GM12878 (cell line): ENCODE results near the gene SLITRK1.

Experiments used
- BHLHE40 ChIP-seq, 2 experiments: fragments of 450-650 bp in 1 of 2; IDR thresholded peaks; 2 replicates each; pipeline ENCODE4 v1.6.1; 2011 to 2017; ENCODE audit warnings: low read depth in 2 of 2, borderline replicate concordance in 1 of 2, improper control_type of control experiment in 1 of 2, low read length in 1 of 2, mild to moderate bottlenecking in 1 of 2
- BMI1 ChIP-seq: fragments of 450-650 bp; IDR thresholded peaks from 2 replicates; pipeline ENCODE4 v1.6.1; 2016; ENCODE audit warnings: mild to moderate bottlenecking, moderate library complexity, borderline replicate concordance
- CHD2 ChIP-seq: IDR thresholded peaks from 2 replicates; pipeline ENCODE4 v1.6.1; 2011; ENCODE audit warnings: low read depth, low read length, improper control_type of control experiment, borderline replicate concordance
- CHD4 ChIP-seq: fragments of 200-600 bp; sonication (generic); IDR thresholded peaks from 2 replicates; pipeline ENCODE4 v1.6.1; 2016; ENCODE audit warnings: mild to moderate bottlenecking
- CREB1 ChIP-seq: IDR thresholded peaks from 2 replicates; pipeline ENCODE4 v1.6.1; 2012; ENCODE audit warnings: low read depth, mild to moderate bottlenecking, inconsistent platforms
- CTCF ChIP-seq, 3 experiments: IDR thresholded peaks in 2 of 3; conservative IDR thresholded peaks in 1 of 3; 2 replicates each; pipeline ENCODE4 v1.5.1; 2011; ENCODE audit warnings: low read depth in 3 of 3, low read length in 3 of 3, mild to moderate bottlenecking in 3 of 3, control low read depth in 2 of 3, moderate library complexity in 2 of 3, inconsistent platforms in 1 of 3, mixed read lengths in 1 of 3; ENCODE audit not compliant: control insufficient read depth in 2 of 3, insufficient read depth in 1 of 3; ENCODE audit errors: extremely low read depth in 1 of 3
- SP1 ChIP-seq: IDR thresholded peaks from one replicate; pipeline ENCODE4 v1.6.1; 2011; ENCODE audit warnings: low read depth, low read length
- TARDBP ChIP-seq: IDR thresholded peaks from 2 replicates; pipeline ENCODE4 v1.6.1; 2016; ENCODE audit warnings: borderline replicate concordance
- TCF12 ChIP-seq: IDR thresholded peaks from 2 replicates; pipeline ENCODE4 v1.6.1; 2011; ENCODE audit warnings: low read depth, mild to moderate bottlenecking, low read length

GRCh38 chr13:83882606-83882959 is 309 bp upstream of the SLITRK1 start:
- TF ChIP-seq BMI1 (no peak), CHD4 (no peak), CREB1 (no peak), SP1 (no peak), CTCF (IDR thresholded peaks at IDR 0.05 in 2 of 3, conservative IDR thresholded peaks at IDR 0.05 in 1 of 3; ENCODE audit: control insufficient read depth in 2 of 3, extremely low read depth in 1 of 3, insufficient read depth in 1 of 3, low read depth in 3 of 3, low read length in 3 of 3) (no peak), CHD2 (no peak), TCF12 (no peak), BHLHE40 (IDR thresholded peaks at IDR 0.05; ENCODE audit: borderline replicate concordance in 1 of 2, low read depth in 2 of 2, low read length in 1 of 2) (no peak), TARDBP (no peak)
